Raji (cell line): ENCODE results near the gene IQSEC1.

Experiments
- POLR2A ChIP-seq: IDR thresholded peaks from 2 replicates; pipeline ENCODE4 v1.6.1; 2011; ENCODE audit warnings: low read depth, low read length, control low read depth; ENCODE audit not compliant: insufficient read depth

The IQSEC1 gene

DNA sequence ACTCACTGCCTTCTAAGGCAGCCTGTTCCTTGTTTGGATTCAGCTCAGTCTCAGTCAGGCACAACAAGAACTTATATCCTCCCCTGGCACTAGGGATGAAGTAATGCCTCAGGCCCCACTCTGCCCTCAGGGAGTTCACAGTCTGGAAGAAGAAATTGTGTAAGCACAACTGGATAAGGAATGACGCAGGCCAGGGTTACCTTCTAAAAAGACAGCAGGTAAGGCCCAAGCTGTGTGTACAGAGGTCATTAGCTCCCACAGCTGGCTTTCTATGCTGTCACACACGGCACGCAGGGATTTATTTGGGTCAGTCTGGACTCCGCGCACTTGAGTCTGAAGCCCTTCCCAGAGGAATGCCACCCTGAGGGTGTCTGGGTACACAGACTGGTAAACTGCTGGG, 82.9 kb downstream of the IQSEC1 start:
- TF ChIP-seq POLR2A = no peak

DNA sequence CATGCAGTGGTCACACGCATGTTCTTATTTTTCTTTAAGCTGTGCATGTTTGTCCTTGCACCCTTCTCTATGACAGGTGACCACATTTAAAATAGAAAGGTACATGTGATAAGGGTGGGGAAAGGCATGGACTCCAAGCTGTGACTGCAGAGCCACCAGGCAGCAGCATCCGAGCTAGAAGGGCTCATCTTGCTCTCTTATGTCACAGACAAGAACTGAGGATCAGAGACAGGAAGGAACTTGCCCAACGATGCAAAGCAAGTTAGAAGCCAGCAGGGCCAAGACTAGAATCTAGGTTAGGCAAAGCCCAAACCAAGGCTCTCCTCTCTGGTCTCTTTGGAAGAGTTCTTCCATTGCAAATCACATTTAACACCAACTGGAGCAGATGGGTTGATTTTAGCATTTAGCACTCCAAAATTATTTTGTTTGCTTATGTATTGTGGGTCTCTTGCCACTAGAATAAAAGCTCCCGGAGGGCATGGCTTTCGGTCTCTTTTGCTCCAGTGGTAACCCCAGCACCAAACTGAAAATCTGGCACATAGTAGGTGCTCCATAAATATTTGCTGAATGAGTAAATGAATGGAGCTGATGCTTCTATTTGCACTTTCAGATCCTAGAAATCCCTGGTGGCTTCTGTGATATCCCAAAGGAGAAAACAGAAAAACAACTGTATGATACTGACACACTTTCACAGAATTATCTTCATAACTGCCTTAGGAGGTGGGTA, 84.3 kb downstream of the IQSEC1 start:
- no peak for TF ChIP-seq POLR2A

DNA sequence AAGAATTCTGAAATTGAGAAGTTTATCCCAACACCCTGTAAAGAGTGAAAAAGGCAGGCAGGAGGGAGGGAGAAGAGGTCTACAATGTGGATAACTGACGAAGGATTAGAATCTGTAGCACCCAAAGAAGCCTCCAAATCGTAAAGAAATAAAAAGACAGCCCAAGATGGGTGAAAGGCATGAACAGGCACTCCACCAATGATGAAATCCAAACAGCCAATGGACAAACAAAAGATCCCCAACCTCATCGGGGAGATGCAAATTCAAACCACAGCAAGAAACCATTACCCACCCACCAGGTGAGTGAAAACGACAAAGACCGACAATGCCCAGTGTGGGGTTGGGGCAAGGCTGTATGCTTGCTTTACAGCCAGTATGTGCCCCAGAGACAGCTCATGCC, 85.6 kb downstream of the IQSEC1 start:
- no peak for TF ChIP-seq POLR2A

DNA sequence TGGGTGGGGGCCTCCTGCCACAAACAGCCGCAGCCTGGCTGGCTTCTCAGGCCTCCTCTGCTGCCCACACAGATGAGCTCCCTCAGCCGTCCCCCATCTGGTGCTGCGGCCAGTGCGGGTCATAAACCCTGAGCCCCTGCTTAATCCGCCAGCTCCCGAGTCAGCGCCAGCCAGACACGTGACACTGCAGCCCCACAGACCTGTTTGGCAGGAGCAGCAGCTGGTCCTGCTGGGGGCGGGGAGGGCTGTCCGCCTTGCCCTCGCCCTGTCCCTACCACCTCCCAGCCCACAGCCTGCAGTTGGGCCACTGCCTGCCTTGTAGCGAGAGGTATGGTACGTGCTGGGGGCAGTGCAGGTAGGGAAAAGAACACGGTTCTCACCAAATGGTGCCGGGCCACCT, 86.2 kb downstream of the IQSEC1 start:
- TF ChIP-seq POLR2A = no peak

DNA sequence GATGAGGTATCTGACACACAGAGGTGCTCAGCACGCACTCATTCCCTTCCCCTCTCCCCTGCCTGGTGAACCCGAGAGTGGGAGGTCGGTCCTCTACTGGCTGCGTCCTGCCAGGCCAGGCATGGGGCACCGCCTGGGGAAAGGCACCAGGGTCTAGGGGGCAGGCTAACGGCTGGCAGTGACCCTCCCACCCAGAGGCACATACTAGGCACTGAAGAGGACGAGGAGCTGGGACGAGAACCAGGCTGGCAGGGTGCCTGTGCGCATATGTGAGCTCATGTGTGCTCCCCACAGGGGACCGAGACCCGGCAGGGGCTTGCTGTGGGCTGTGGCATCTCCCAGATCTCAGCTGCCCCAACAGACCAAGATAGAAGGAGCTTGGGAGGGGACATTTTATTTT, 86.7 kb downstream of the IQSEC1 start:
- TF ChIP-seq POLR2A = no peak

DNA sequence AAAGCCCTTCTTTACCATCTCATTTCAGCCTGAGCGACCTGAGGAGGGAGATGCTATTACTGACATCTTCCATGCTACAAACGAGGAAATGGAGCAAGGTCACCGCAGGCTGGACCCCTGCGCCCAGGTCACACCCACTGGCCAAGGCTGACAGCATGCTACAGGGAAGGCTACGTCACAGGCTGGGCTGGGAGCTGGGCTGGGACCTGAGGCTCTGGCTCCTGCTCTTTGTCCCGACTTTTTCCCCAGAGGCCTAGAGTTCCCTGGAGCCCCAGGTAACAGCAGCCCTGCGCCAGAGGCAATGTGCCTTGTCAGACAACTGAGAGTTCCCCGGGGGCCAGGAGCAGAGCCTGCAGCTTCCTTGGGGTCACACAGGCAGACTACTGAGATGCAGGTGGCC, 87.2 kb downstream of the IQSEC1 start:
- TF ChIP-seq POLR2A = no peak

DNA sequence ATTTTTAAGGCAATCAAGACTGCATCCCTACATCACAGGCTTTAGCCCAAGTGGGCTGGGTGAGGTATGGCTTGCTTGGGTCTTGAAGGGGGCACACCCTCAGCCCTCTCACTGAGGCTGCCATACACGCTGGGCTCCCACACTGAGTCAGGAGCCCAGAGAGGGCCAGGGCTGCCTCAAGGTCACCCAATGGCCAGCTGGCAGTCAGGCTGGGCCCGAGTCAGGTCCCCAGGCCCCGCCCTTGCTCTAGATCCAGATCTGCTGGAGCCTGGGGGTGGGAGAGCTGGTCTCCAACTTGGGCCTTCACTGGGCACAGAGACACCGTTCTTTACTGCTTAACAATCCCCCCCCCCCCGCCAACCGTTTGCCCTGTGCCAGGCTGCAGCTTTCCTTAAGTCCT, 88.1 kb downstream of the IQSEC1 start:
- no peak for TF ChIP-seq POLR2A

DNA sequence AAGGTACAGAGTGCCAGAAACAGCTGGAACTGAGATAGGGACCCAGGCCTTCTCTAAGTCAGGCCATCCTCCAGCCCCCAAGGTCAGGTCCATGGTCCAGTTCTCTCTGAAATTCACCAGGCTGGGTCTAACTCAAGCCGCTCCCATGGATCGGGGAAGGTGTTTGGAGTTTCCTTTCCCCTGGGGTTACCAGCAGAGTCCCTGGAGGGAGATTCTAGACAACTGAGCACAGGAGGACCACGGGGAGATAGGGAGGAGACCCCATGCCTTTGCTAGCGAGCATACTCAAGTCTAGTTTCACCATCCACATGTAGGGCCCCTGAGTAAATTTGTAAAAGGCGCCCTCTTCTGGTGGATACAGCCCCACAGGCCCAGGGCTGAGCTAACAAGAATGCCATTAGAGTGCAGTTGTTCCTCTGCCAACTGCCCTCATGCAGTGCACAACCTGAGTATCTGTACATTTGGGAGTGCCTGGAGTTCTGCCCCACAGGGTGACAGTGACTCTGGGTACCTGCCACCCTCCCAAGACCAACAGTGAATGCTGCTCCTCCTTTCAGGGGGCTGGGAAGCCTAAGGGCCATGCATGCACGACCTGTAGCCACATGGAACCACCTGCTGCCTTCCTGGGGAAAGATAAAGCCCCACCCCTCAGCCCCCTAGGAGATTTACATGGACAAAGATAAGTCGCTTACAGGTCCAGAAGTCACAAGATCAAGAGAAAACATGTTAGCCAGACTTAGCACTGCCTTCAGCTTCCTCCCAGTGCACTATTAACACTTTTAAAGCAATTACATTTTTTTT, 89.0 kb downstream of the IQSEC1 start:
- TF ChIP-seq POLR2A = no peak

DNA sequence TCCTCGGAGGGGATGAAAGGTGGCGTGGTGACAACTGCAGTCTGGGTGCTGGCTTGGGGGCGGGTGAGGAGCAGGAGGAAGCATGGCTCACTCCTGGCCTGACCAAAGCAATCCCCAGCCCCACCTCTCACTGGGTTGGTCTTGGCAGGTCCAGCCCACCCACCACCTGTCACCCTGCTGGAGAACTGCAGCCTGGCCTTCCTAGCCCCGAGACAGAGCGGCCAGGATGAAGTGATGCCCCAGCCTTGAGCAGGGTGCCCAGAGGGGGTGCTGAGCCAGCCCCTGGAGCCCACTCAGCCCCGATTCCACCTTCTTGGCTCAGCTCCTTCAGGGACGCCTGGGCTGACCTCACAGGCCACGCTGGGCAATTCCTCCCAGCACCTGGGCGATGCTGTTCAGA, 89.9 kb downstream of the IQSEC1 start:
- TF ChIP-seq POLR2A = no peak

DNA sequence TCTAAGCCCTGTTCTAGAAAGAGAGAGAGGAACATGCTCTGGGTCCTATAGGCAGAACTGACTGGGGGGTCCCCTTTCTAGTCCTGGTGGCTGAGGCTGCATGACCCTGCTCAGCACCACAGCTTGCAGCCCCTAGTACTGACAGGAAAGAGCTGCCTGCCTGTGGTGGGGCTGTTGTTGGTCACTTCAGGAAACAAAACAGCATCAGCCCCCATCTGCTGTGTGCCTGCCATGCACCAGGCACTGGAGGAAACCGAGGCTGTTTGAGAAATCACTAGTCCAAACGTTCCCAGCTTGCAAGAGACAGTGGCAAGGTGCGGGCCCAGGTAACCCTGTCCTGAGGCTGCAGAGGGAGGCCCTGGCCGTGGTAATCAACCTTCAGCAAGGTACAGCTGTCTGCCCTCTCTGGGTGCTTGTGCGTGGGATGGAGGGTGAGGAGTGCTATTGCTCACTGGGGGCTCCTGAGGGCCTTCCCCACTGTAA, 90.6 kb downstream of the IQSEC1 start:
- TF ChIP-seq POLR2A = no peak

DNA sequence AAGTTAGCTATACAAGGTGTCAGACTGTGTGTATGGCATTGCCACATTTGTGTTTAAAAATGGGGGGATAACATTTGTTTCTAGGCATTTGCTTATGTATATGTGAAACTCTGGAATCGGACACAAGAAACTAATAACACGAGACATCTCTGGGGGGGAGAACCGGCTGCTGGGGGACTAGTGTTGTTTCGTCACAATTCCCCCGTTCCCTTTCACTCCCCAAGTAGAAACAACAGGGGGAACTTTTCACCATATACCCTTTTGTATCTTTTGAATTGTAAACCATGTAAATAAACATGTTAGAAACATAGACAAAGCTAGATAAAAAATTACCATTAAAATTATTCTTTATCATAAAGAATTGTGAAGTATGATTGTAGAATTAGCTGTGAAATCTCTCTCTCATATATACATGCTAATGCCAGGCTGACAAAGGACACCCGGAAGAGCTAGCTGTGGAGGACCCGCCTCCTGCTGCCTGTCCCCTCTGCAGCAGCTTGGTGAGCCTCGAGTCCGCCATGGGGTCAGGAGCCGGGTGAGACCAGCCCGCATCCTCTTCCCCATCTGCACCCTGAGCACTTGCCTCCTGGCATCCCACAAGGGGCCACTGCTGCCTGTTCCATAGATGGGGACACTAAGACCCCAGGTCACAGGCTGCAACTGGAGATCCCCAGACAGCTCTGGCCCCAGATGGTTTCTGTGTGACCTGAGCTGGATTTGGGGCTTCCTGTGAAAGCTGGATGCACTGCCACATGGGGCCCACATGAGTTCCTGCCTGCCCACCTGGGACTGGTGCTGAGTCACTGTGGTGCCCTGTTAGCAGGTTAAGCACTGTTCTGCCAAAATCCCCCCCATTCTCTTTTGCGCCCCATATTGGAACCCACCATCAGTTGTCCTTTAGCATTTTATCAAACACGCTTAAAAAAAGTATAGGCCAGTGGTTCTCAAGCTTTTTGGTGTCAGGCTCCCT, 91.6 kb downstream of the IQSEC1 start:
- no peak for TF ChIP-seq POLR2A

DNA sequence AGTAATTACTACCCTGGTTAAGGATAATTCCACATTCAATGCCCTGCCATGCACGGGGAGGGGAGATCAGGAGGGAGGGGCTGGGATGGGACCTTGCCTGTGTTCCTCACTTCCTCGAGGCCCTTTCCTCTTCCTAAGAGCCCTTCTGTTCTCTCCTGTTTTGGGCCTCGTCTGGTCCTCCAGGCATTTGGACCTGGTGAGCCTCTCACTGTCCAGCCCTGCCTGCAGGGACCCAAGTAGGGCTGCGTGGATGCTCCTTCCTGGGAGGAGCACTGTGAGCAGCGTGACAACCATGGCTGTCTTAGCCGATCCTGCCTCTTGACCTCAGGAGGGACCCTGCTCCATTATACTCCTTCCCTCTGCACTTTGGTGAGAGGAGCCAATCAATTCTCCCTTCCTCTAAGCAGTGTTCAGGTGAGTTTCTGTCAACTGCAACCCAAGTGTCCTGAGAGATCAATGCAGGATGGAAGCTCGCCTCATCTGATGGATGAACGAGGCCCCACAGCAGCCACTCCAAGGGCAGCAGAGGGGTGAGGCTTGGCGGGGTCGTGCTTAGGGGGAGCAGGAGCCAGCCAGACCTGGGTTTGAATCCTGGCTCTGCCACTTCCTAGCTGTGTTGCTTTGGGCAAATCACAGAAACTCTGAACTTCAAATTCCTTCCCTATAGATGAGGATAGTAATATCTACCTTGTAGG, 92.5 kb downstream of the IQSEC1 start:
- no peak for TF ChIP-seq POLR2A

DNA sequence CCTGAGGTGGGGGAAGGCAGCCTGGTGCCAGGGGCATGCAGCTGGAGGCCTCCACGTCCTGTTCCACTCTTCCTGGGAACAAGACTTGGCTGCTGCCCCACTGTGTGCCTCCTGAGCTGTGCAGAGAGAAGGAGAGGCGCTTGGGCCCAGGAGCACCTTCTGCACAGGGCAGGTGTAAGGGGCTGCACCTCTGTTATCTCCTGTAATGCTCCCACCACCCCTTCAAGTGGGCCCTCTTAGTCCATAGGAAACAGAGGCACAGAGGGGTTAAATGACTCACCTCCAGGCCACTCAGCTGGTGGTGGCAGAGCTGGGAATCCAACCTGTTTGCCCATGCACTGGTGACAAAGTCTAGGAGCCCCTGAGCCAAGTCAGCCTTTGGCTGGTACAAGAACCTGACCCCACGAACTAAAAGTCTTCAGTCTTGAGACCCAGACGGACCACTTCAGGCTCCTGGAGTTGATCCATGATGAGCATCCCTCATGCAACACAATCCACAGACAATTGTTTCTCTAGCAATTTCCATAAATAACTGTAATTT, 93.2 kb downstream of the IQSEC1 start:
- no peak for TF ChIP-seq POLR2A
